Measurements from ENCODE around the gene ANAPC16. TPM values are rescaled to one million over a fixed set of nuclear protein-coding genes. Genes with fewer than 3 reads are reported as not detected.
A peak's percentile ranks its signal among the peaks of the same experiment; 100 is the strongest.
"Not testable (repeated sequence)": the region's sequence is repeated elsewhere in the genome, so short reads cannot be mapped to it uniquely, and the experiment has no call there.

The ANAPC16 gene
- total RNA-seq, 1 donor from 2014 or later: 79.2 TPM

DNA sequence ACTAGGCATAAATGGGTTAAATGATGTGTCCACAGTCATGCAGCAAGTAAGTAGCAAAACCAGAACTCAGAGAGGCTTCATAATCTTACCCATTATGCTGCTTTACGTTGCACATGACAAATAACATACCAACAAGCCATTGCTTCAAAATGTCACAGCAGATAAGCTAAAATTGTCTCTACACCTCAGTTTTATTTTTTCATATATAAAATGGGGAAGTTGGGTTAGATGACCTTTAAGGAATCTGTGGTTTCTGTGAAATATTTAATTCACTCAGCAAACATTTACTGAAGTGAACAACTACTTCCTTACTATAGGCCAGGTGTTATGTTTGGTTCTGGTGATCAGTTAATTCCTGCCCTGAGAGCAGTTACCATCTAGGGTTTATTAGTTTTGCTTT lies 2.5 kb downstream of the ANAPC16 start:
- peaks cover 15% of the 10 kb centered on the region for H3K4me1 Mint-ChIP-seq (ENCODE audit: unreplicated experiment)
- no peaks in the 10 kb centered on the region for H3K27me3 Mint-ChIP-seq
- peak overlapping the region; percentile 28 for H3K27ac Mint-ChIP-seq
- H3K36me3 Mint-ChIP-seq: peaks cover 7% of the 10 kb centered on the region
- TF ChIP-seq, protein P1, sequence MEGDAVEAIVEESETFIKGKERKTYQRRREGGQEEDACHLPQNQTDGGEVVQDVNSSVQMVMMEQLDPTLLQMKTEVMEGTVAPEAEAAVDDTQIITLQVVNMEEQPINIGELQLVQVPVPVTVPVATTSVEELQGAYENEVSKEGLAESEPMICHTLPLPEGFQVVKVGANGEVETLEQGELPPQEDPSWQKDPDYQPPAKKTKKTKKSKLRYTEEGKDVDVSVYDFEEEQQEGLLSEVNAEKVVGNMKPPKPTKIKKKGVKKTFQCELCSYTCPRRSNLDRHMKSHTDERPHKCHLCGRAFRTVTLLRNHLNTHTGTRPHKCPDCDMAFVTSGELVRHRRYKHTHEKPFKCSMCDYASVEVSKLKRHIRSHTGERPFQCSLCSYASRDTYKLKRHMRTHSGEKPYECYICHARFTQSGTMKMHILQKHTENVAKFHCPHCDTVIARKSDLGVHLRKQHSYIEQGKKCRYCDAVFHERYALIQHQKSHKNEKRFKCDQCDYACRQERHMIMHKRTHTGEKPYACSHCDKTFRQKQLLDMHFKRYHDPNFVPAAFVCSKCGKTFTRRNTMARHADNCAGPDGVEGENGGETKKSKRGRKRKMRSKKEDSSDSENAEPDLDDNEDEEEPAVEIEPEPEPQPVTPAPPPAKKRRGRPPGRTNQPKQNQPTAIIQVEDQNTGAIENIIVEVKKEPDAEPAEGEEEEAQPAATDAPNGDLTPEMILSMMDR (conservative IDR thresholded peaks at IDR 0.05): no peak
- H3K4me3 Mint-ChIP-seq: peak overlapping the region; percentile 53
- H3K9me3 Mint-ChIP-seq: no peaks in the 10 kb centered on the region
- DNase-seq (ENCODE audit: extremely low spot score, unreplicated experiment): no peak

DNA sequence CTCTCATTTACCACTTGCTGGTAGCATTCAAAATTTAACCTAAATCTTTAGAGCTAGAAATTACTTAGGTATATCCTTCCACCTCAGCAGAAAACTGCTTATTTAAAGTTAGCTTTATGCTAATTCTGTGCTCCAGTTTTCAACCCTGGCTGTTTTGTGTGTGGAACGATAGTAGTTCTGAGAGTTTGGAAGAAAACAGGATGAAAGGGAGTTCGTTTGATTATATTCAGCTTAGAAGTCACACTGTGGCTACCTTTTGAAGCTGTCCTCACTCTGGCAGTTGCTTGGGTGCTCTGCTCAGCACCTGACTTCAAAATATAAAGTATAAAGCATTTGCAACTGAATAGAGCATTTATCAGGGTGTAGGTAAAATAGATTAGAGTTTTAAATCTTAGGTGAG lies 2.9 kb downstream of the ANAPC16 start:
- Mint-ChIP-seq H3K4me3 (peak overlapping the region; percentile 53), H3K27ac (peak overlapping the region; percentile 28), H3K4me1 (ENCODE audit: unreplicated experiment) (peaks cover 18% of the 10 kb centered on the region), H3K27me3 (no peaks in the 10 kb centered on the region), H3K36me3 (peaks cover 7% of the 10 kb centered on the region), H3K9me3 (no peaks in the 10 kb centered on the region)
- TF ChIP-seq, protein P1 (conservative IDR thresholded peaks at IDR 0.05): no peak
- DNase-seq (ENCODE audit: extremely low spot score, unreplicated experiment): no peak

DNA sequence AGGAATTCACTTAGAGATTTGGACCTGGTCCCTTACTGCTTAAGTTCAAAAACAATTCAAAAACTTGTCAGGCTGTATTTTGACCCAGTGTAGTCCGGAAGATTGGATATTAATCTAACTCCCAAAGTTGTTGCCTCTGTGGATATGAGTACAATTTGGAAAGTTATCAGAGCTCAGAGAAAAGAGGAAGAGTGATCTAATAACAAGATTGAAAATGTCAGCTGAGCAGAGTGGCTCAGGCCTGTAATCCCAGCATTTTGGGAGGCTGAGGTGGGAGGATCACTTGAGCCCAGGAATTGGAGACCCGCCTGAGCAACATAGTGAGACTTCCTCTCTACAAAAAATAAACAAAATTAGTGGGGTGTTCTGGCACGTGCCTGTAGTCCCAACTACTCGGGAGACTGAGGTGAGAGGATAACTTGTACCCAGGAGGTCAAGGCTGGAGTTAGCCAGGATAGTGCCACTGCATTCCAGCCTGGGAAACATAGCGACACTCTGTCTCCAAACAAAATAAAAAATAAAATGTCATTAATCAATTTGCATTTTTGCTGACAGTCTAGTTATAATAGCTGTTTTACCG lies 3.5 kb downstream of the ANAPC16 start:
- peaks cover 18% of the 10 kb centered on the region for H3K4me1 Mint-ChIP-seq (ENCODE audit: unreplicated experiment)
- H3K36me3 Mint-ChIP-seq: peaks cover 7% of the 10 kb centered on the region
- TF ChIP-seq, protein P1 (conservative IDR thresholded peaks at IDR 0.05): no peak
- no peak overlapping the region for H3K4me3 Mint-ChIP-seq
- peak overlapping the region; percentile 28 for H3K27ac Mint-ChIP-seq
- H3K27me3 Mint-ChIP-seq: no peaks in the 10 kb centered on the region
- DNase-seq (ENCODE audit: extremely low spot score, unreplicated experiment): no peak
- H3K9me3 Mint-ChIP-seq: no peaks in the 10 kb centered on the region

DNA sequence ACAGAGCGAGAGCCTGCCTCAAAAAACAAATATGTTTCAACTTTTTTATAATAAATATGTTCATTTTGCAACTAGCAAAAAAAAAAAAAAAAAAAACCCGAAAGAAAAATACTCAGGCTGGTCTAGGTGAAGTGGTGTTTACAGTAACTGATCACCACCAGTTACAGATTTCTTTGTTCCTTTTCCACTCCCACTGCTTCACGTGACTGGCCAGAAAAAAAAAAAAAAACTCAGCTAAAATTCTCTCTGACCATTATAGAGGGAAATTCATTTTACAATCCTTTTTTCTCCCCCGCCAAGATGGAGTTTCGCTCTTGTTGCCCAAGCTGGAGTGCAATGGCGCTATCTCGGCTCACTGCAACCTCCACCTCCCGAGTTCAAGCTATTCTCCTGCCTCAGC lies 4.8 kb downstream of the ANAPC16 start:
- H3K27ac Mint-ChIP-seq: no peak overlapping the region
- H3K4me3 Mint-ChIP-seq: no peak overlapping the region
- no peak for DNase-seq (ENCODE audit: extremely low spot score, unreplicated experiment)
- no peaks in the 10 kb centered on the region for H3K9me3 Mint-ChIP-seq
- H3K27me3 Mint-ChIP-seq: no peaks in the 10 kb centered on the region
- peaks cover 10% of the 10 kb centered on the region for H3K36me3 Mint-ChIP-seq
- TF ChIP-seq, protein P1 (conservative IDR thresholded peaks at IDR 0.05): no peak
- H3K4me1 Mint-ChIP-seq (ENCODE audit: unreplicated experiment): peaks cover 13% of the 10 kb centered on the region

DNA sequence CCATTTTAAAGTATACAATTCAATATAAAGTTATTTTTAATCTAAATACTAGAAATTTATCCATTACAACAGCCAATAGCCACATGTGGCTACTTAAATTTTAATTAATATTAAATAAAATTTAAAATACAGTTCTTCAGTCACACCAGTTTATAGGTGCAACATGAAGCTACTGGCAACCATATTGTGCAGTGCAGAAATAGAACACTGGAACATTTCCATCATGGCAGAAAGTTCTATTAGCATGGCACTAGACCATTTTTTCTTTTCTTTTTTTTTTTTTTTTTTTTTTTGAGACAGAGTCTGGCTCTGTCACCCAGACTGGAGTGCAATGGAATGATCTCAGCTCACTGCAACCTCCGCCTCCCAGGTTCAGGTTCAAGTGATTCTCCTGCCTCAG lies 5.5 kb downstream of the ANAPC16 start:
- H3K27ac Mint-ChIP-seq: no peak overlapping the region
- H3K4me1 Mint-ChIP-seq (ENCODE audit: unreplicated experiment): peaks cover 13% of the 10 kb centered on the region
- DNase-seq (ENCODE audit: extremely low spot score, unreplicated experiment): no peak
- H3K27me3 Mint-ChIP-seq: no peaks in the 10 kb centered on the region
- H3K9me3 Mint-ChIP-seq: no peaks in the 10 kb centered on the region
- peaks cover 10% of the 10 kb centered on the region for H3K36me3 Mint-ChIP-seq
- no peak overlapping the region for H3K4me3 Mint-ChIP-seq
- TF ChIP-seq, protein P1 (conservative IDR thresholded peaks at IDR 0.05): no peak

DNA sequence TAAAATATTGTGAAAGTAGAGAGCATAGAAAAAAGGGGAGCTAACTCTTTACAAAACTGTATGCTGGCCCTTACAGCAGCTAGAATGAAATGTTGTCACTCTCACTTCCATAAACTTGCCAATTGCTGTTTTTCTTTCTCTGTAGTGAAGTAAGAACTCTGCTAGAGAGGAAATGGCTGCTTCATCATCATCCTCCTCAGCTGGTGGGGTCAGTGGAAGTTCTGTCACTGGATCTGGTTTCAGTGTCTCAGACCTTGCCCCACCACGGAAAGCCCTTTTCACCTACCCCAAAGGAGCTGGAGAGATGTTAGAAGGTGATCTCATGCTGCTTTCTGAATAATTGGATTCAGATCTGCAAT lies 7.9 kb downstream of the ANAPC16 start:
- H3K27ac Mint-ChIP-seq: no peak overlapping the region
- peaks cover 18% of the 10 kb centered on the region for H3K4me1 Mint-ChIP-seq (ENCODE audit: unreplicated experiment)
- H3K36me3 Mint-ChIP-seq: peaks cover 13% of the 10 kb centered on the region
- TF ChIP-seq, protein P1 (conservative IDR thresholded peaks at IDR 0.05): no peak
- no peaks in the 10 kb centered on the region for H3K27me3 Mint-ChIP-seq
- no peak for DNase-seq (ENCODE audit: extremely low spot score, unreplicated experiment)
- H3K9me3 Mint-ChIP-seq: no peaks in the 10 kb centered on the region
- no peak overlapping the region for H3K4me3 Mint-ChIP-seq

DNA sequence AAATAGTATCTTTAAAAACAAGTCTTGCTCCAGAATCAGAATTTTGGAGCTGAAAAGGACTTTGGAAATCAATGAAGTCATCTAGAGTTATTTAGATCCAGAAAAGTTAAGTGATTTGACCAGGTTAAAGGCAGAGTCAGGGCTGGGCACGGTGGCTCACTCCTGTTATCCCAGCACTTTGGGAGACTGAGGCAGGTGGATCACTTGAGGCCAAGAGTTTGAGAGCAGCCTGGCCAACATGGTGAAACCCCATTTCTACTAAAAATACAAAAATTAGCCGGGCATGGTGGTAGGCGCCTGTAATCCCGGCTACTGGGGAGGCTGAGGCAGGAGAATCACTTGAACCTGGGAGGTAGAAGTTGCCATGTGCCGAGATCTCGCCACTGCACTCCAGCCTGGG lies 8.4 kb downstream of the ANAPC16 start:
- H3K4me3 Mint-ChIP-seq; H3K9me3 Mint-ChIP-seq; H3K27me3 Mint-ChIP-seq; H3K27ac Mint-ChIP-seq; DNase-seq (ENCODE audit: extremely low spot score, unreplicated experiment): not testable (repeated sequence)
- H3K36me3 Mint-ChIP-seq: peaks cover 13% of the 10 kb centered on the region
- H3K4me1 Mint-ChIP-seq (ENCODE audit: unreplicated experiment): peaks cover 19% of the 10 kb centered on the region
